Epithelial cell of proximal tubule (primary cell): ENCODE measurements around the gene CACNA1C. TPM values are rescaled to one million over a fixed set of nuclear protein-coding genes. Genes with fewer than 3 reads are reported as not detected.

Source experiments
- DNase-seq: peaks from one replicate; pipeline ENCODE4 v3.0.0-alpha.2; 2011; ENCODE audit warnings: low read depth
- H3K4me3 ChIP-seq: 2 replicates; pipeline ENCODE4 v1.5.1; 2011; ENCODE audit warnings: low read depth, mild to moderate bottlenecking, low read length
- total RNA-seq: library from RNA; depleted of rRNA; stranded (reverse); fragments of >200 nt; gene quantifications from 2 replicates; pipeline ENCODE4 v1.2.3, GENCODE V29; 2015
- TF ChIP-seq, protein P1 (sequence below): conservative IDR thresholded peaks from 2 replicates; pipeline ENCODE4 v1.5.1; 2012; ENCODE audit warnings: low read depth, mild to moderate bottlenecking, low read length

The CACNA1C gene
- total RNA-seq, 1 donor from 2014 or later: not detected

DNA sequence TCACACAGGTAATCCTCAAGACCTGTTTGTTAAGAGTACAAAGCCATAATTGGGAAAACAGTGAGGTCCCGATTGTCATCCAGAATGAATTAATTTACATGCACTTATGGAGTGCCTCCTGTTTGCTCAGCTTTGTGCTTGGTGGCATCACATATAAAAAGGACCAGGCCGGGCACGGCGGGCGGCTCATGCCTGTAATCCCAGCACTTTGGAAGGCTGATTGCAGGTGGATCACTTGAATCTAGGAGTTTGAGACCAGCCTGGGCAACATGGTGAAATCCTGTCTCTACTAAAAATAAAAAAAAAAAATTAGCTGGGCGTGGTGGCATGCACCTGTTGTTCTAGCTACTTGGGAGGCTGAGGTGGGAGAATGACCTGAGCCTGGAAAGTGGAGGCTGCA, 247.4 kb downstream of the CACNA1C start:
- TF ChIP-seq, protein P1, sequence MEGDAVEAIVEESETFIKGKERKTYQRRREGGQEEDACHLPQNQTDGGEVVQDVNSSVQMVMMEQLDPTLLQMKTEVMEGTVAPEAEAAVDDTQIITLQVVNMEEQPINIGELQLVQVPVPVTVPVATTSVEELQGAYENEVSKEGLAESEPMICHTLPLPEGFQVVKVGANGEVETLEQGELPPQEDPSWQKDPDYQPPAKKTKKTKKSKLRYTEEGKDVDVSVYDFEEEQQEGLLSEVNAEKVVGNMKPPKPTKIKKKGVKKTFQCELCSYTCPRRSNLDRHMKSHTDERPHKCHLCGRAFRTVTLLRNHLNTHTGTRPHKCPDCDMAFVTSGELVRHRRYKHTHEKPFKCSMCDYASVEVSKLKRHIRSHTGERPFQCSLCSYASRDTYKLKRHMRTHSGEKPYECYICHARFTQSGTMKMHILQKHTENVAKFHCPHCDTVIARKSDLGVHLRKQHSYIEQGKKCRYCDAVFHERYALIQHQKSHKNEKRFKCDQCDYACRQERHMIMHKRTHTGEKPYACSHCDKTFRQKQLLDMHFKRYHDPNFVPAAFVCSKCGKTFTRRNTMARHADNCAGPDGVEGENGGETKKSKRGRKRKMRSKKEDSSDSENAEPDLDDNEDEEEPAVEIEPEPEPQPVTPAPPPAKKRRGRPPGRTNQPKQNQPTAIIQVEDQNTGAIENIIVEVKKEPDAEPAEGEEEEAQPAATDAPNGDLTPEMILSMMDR: no peak
- DNase-seq: no peak
- H3K4me3 ChIP-seq: no peak overlapping the region

DNA sequence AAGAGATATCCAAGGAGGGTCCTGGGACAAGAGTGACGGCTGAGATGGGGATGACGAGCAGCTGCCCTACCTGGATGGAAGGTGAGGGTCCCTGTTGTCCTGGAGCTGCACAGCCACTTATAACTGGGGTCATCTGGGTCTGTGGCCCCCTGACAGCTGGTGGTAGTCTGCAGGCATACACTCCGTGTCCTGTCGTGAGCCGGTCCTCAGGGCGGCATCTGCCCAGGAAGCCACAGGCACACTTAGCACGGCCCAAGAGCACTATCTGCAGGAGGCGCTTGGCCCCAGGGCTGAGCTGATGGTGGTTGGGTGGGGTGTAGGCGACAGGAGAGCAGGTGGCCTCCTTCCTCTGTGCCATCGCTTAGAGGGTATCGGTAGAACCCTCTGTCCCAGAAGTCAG, 248.1 kb downstream of the CACNA1C start:
- no peak for DNase-seq
- TF ChIP-seq, protein P1: no peak
- no peak overlapping the region for H3K4me3 ChIP-seq

DNA sequence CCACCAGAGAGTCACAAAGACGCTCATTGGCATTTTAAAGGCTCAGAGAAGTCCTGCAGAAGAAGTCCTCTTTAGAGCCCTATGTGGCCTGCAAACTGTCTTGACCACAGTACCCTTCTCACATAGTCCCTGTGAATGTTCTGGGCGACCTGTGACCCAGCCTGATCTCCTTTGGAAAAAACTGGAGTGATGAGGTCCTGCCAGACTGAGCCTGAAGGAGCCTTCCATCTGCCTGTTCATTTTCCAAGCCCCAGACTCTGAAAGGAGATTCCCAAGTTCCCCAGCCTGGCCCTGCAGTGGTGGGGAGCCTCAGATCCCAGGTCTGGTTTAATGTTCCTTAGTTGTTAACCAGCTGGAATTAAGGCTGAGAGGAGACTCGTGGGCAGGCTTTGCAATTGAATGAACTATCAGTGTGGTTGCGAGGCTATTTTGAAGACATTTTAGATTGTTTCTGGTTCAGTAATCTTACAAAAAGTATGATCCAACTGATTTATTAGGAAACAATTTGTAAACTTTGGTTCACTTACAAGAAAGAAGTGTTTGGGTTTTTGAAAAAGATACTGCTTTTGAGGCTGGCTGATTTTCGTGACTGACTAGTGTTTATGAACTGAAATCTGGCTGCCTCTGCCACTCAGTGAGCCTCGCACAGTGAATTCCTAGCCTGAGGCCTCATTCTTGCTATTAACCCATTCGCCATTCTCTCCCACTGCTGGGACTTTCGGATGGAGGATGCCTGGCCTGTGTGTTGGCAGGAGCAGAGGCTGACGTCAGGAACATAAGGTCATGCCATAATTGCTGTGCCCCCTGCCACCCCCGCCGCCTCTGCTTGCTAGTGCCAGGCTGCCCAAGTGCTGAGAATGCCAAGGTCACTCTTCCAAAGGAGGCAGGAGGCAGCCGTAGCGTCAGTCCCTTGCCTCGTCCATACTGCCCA, 249.0 kb downstream of the CACNA1C start:
- no peak overlapping the region for H3K4me3 ChIP-seq
- DNase-seq: no peak
- TF ChIP-seq, protein P1: no peak

DNA sequence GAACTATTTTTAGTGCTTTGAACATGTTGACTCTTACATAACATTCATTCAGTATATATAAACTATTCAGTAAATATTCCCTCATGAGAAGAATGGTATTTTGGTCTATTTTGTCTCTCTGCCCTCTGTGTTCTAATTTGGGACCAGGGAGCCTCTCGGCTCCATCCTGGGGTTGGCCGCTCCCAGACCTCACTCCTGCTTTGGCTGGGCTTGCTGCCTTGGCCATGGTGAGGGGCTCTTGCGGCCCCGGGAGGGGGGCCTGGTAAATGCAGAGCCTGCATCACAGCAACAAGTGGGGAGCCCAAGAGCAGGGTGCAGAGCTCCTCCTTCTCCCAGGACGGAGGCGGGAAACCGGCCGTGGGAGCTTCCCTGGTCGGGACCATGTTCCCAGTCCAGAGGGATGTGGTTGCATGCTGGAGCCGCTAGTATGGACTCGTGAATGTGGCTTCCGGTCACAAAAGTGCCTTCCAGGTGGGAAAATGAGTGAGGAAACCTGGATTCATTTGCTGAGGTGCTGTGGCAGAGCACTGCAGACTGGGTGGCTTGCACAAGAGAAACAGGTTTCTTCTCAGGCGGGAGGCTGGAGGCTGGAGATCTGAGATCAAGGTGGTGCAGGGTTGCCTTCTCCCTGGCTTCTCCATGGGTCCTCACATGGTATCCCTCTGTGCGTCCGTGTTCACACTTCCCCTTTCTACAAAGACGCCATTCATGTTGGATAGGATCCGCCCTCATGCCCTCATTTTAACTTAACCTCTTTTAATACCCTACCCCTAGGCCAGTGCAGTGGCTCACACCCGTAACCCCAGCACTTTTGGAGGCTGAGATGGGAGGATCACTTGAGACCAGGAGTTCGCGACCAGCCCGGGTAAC, 250.2 kb downstream of the CACNA1C start:
- no peak overlapping the region for H3K4me3 ChIP-seq
- TF ChIP-seq, protein P1: no peak
- no peak for DNase-seq

DNA sequence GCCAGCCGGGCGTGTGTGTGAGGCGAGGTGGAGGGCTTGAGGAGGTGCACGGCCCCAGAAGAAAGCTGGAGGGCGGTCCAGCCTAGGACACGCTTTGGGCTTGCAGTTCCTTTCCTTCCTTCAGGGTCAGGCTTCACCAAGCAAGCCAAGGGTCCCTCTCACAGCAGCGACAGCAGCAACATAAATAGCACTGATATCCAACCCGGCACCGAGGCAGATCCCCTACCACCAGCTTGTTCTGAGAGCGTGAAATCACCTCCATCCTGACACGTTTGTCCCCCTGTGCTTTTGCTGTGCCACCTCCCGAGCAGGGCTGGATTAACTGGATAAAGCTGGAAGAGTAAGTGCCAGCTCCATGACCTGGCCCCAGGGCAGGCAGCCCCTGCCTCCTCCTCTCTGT, 251.4 kb downstream of the CACNA1C start:
- DNase-seq: no peak
- H3K4me3 ChIP-seq: no peak overlapping the region
- TF ChIP-seq, protein P1: no peak

DNA sequence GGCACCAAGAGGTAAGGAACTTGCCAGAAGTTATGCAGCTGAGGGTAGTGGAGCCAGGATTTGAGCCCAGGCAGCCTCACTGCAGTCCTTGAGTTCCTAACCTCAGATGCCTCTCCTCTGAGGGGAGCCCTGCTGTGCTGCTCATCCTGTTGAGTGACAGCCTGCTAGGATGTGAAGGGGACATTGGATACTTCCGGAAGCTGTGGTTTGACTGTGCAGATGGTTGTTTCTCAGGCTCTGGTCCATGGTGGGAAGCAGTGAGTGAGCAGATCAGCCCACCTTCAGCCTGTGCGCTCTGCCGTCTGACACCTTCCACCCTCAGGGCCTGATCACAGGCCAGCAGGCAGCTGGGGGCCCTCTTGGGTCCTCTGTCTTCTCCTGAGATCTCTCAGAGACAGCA, 253.2 kb downstream of the CACNA1C start:
- H3K4me3 ChIP-seq: no peak overlapping the region
- no peak for DNase-seq
- TF ChIP-seq, protein P1: no peak
